T-cell (primary cell): ENCODE data around the gene TOB2. TPM values are rescaled to one million over a fixed set of nuclear protein-coding genes. Genes with fewer than 3 reads are reported as not detected.

Source experiments
- ATAC-seq, 4 experiments: fragments of 200-7000 bp in 3 of 4; fragments of 150-1000 bp in 1 of 4; cut with Tn5 transposase; replicated peaks in 1 of 4; 1 replicate in 3 of 4; 2 replicates in 1 of 4; pipeline ENCODE4 v1.10.0; 2021; ENCODE audit warnings: moderate library complexity in 3 of 4, mild to moderate bottlenecking in 2 of 4, moderate number of reproducible peaks in 1 of 4
- CTCF ChIA-PET, 2 donors: fragments of 300-600 bp; sonication (Branson Sonifier 250); formaldehyde crosslinking; loops; one replicate each; lab custom pipeline; 2022; ENCODE audit warnings: antibody characterized with exemption in 2 of 2; lab: Charles Lee
- POLR2A ChIA-PET, 2 donors: fragments of 300-600 bp; sonication (Branson Sonifier 250); formaldehyde crosslinking; loops; one replicate each; lab custom pipeline; 2022; ENCODE audit warnings: antibody characterized with exemption in 2 of 2; lab: Charles Lee
- DNase-seq, 35 experiments: peaks; one replicate each; pipeline versions ENCODE4 v3.0.0 to v3.0.0-alpha.2; 2013 to 2023
- H3K27ac ChIP-seq: one replicate; pipeline ENCODE4 v1.5.1; 2013; ENCODE audit warnings: low read length
- H3K27me3 ChIP-seq, 2 experiments: replicated peaks in 1 of 2; 1 replicate in 1 of 2; 2 replicates in 1 of 2; pipeline versions ENCODE4 v1.6.1 to v1.7.0; 2013; ENCODE audit warnings: low read length in 1 of 2, mixed read lengths in 1 of 2; ENCODE audit not compliant: control insufficient read depth in 2 of 2, insufficient read depth in 2 of 2; ENCODE audit errors: extremely low read depth in 1 of 2
- H3K36me3 ChIP-seq, 2 donors: 1 replicate in 1 of 2; 2 replicates in 1 of 2; pipeline versions ENCODE4 v1.6.1 to v1.7.0; 2013; ENCODE audit warnings: low read length in 1 of 2; ENCODE audit not compliant: control insufficient read depth in 2 of 2, insufficient read depth in 1 of 2; ENCODE audit errors: extremely low read depth in 1 of 2
- H3K4me1 ChIP-seq, 2 experiments: 1 replicate in 1 of 2; 2 replicates in 1 of 2; pipeline versions ENCODE4 v1.6.1 to v1.7.0; 2013; ENCODE audit warnings: low read length in 2 of 2, mixed read lengths in 1 of 2; ENCODE audit not compliant: insufficient read depth in 2 of 2, control insufficient read depth in 1 of 2; ENCODE audit errors: extremely low read depth in 1 of 2
- H3K4me3 ChIP-seq, 2 donors: 1 replicate in 1 of 2; 2 replicates in 1 of 2; pipeline versions ENCODE4 v1.5.1 to v1.7.0; 2013; ENCODE audit warnings: mild to moderate bottlenecking in 2 of 2, low read length in 1 of 2, moderate library complexity in 1 of 2; ENCODE audit not compliant: control insufficient read depth in 1 of 2; ENCODE audit errors: extremely low read depth in 1 of 2
- H3K9me3 ChIP-seq: 2 replicates; pipeline ENCODE4 v1.7.0; 2013
- H3K27ac Mint-ChIP-seq, 2 donors: one replicate each; pipeline ENCODE4 v1.8.0; 2020 to 2021; ENCODE audit warnings: mild to moderate bottlenecking in 2 of 2, mixed read lengths in 2 of 2
- H3K27me3 Mint-ChIP-seq, 2 donors: one replicate each; pipeline ENCODE4 v1.8.0; 2021 to 2022; ENCODE audit warnings: mixed read lengths in 2 of 2
- H3K36me3 Mint-ChIP-seq: one replicate; pipeline ENCODE4 v1.8.0; 2021; ENCODE audit warnings: mixed read lengths
- H3K4me1 Mint-ChIP-seq, 3 donors: one replicate each; pipeline ENCODE4 v1.8.0; 2020 to 2022; ENCODE audit warnings: mixed read lengths in 3 of 3, mild to moderate bottlenecking in 1 of 3
- H3K4me3 Mint-ChIP-seq, 3 donors: one replicate each; pipeline ENCODE4 v1.8.0; 2020 to 2022; ENCODE audit warnings: mild to moderate bottlenecking in 3 of 3, mixed read lengths in 3 of 3, moderate library complexity in 3 of 3
- H3K9me3 Mint-ChIP-seq, 3 donors: one replicate each; pipeline ENCODE4 v1.8.0; 2020 to 2022; ENCODE audit warnings: mixed read lengths in 3 of 3
- WGBS: methylation state at CpG from one replicate; pipeline ENCODE4 v1.1.5; 2013; ENCODE audit warnings: missing lambda C conversion rate; ENCODE audit not compliant: insufficient coverage; 5-methylcytosine and 5-hydroxymethylcytosine counted together
- total RNA-seq, 35 experiments: library from RNA in 6 of 35; stranded (reverse) in 6 of 35; fragments of 120-200 nt in 1 of 35; gene quantifications; one replicate each; pipeline versions ENCODE4 v1.2.1 to v1.2.4 and lab custom pipeline; 2013 to 2026

The TOB2 gene
- total RNA-seq, 5 donors from 2014 or later (not counting 1 experiment from before 2014, with no cell fraction given) = 22.2 to 48.6 (median 37.9) TPM

- no peaks in the 10 kb centered on the region for H3K9me3 ChIP-seq
- no peak overlapping the region for H3K27ac ChIP-seq
- peaks cover 3 to 27% of the 10 kb centered on the region in 2 donors for H3K36me3 ChIP-seq
- ChIA-PET POLR2A (interaction anchor here (0.6 to 0.7 kb wide), 4 partner anchors 9 to 219 kb away, joined by 4 to 12 read pairs (median 7); no protein-coding TSS in a partner anchor), CTCF (interaction anchor here in 1 of 2 donors (1.1 kb wide), 1 partner anchor 13 kb away, joined by 3 read pairs; no protein-coding TSS in a partner anchor)
- H3K4me1 ChIP-seq = peaks cover 0 to 16% of the 10 kb centered on the region in 2 experiments
- Mint-ChIP-seq H3K4me3 (no peak overlapping the region), H3K9me3 (no peaks in the 10 kb centered on the region), H3K27me3 (no peaks in the 10 kb centered on the region), H3K4me1 (peaks cover 43 to 52% (median 44%) of the 10 kb centered on the region in 3 donors), H3K27ac (no peak overlapping the region), H3K36me3 (no peaks in the 10 kb centered on the region)
- WGBS = 59% methylated on average over 5 of the region's 7 CpGs
- ATAC-seq (no peak), DNase-seq (no peak)
- H3K27me3 ChIP-seq = no peaks in the 10 kb centered on the region
- H3K4me3 ChIP-seq = no peak overlapping the region
Observed at GRCh38 chr22:41478891-41479521, 32.4 kb upstream of the TOB2 start.

- no peak overlapping the region for H3K4me3 ChIP-seq
- H3K36me3 ChIP-seq = peaks cover 7 to 27% of the 10 kb centered on the region in 2 donors
- H3K27me3 ChIP-seq = no peaks in the 10 kb centered on the region
- H3K27ac ChIP-seq = no peak overlapping the region
- H3K4me3 Mint-ChIP-seq = no peak overlapping the region
- no peaks in the 10 kb centered on the region for H3K9me3 ChIP-seq
- H3K27me3 Mint-ChIP-seq = no peaks in the 10 kb centered on the region
- ATAC-seq (no peak), DNase-seq (no peak)
- no CpG with 5 or more reads among the region's 2 CpGs for WGBS
- H3K9me3 Mint-ChIP-seq = no peaks in the 10 kb centered on the region
- H3K4me1 ChIP-seq = peaks cover 0 to 16% of the 10 kb centered on the region in 2 experiments
- ChIA-PET CTCF (interaction anchor here in 1 of 2 donors (1.1 kb wide), 1 partner anchor 12 kb away, joined by 3 read pairs; no protein-coding TSS in a partner anchor), POLR2A (interaction anchor here (0.6 kb wide), 3 partner anchors 9 to 162 kb away, joined by 3 to 12 read pairs (median 10); no protein-coding TSS in a partner anchor)
- peaks cover 45 to 52% (median 49%) of the 10 kb centered on the region in 3 donors for H3K4me1 Mint-ChIP-seq
- no peak overlapping the region for H3K27ac Mint-ChIP-seq
- peaks cover 5% of the 10 kb centered on the region for H3K36me3 Mint-ChIP-seq
Observed at GRCh38 chr22:41478473-41478872, 31.9 kb upstream of the TOB2 start.

GRCh38 chr22:41474872-41475451 is 28.4 kb upstream of the TOB2 start:
- Mint-ChIP-seq H3K27me3 (no peaks in the 10 kb centered on the region), H3K4me1 (peaks cover 45 to 58% (median 50%) of the 10 kb centered on the region in 3 donors), H3K36me3 (peaks cover 13% of the 10 kb centered on the region), H3K9me3 (no peaks in the 10 kb centered on the region), H3K27ac (no peak overlapping the region), H3K4me3 (no peak overlapping the region)
- ChIA-PET CTCF (interaction anchor here in 1 of 2 donors (0.6 kb wide), 1 partner anchor 607 kb away, joined by 3 read pairs; no protein-coding TSS in a partner anchor), POLR2A (interaction anchor here (0.6 to 0.7 kb wide), 3 partner anchors 10 to 382 kb away, joined by 3 to 13 read pairs (median 6); no protein-coding TSS in a partner anchor)
- no peaks in the 10 kb centered on the region for H3K9me3 ChIP-seq
- H3K36me3 ChIP-seq = peaks cover 10 to 20% of the 10 kb centered on the region in 2 donors
- 93% methylated on average over 3 of the region's 6 CpGs for WGBS
- no peak overlapping the region for H3K4me3 ChIP-seq
- ATAC-seq = no peak
- no peaks in the 10 kb centered on the region for H3K27me3 ChIP-seq
- DNase-seq = no peak
- no peak overlapping the region for H3K27ac ChIP-seq
- peaks cover 3% of the 10 kb centered on the region in 2 experiments for H3K4me1 ChIP-seq

- no peak overlapping the region for H3K4me3 ChIP-seq
- H3K4me3 Mint-ChIP-seq = no peak overlapping the region
- H3K27ac ChIP-seq = no peak overlapping the region
- H3K36me3 Mint-ChIP-seq = peaks cover 25% of the 10 kb centered on the region
- peaks cover 15 to 30% of the 10 kb centered on the region in 2 experiments for H3K4me1 ChIP-seq
- H3K27me3 ChIP-seq = no peaks in the 10 kb centered on the region
- peaks cover 7 to 18% of the 10 kb centered on the region in 2 donors for H3K36me3 ChIP-seq
- no peaks in the 10 kb centered on the region for H3K9me3 ChIP-seq
- H3K4me1 Mint-ChIP-seq = peaks cover 55 to 61% (median 55%) of the 10 kb centered on the region in 3 donors
- H3K27me3 Mint-ChIP-seq = no peaks in the 10 kb centered on the region
- CTCF ChIA-PET = no interaction called here
- H3K9me3 Mint-ChIP-seq = no peaks in the 10 kb centered on the region
- no CpG with 5 or more reads among the region's 2 CpGs for WGBS
- H3K27ac Mint-ChIP-seq = no peak overlapping the region
- DNase-seq (no peak), ATAC-seq (no peak)
- POLR2A ChIA-PET = interaction anchor here in 1 of 2 donors (0.6 kb wide), 1 partner anchor 18 kb away, joined by 4 read pairs; no protein-coding TSS in a partner anchor
Observed at GRCh38 chr22:41471568-41471967, 25.0 kb upstream of the TOB2 start.

- Histone ChIP-seq H3K4me1 (peaks cover 15 to 33% of the 10 kb centered on the region in 2 experiments), H3K36me3 (peaks cover 7 to 25% of the 10 kb centered on the region in 2 donors), H3K27ac (no peak overlapping the region), H3K9me3 (no peaks in the 10 kb centered on the region), H3K4me3 (no peak overlapping the region), H3K27me3 (no peaks in the 10 kb centered on the region)
- peaks cover 55 to 64% (median 58%) of the 10 kb centered on the region in 3 donors for H3K4me1 Mint-ChIP-seq
- peak overlapping the region in 1 of 2 donors; percentile 49 for H3K27ac Mint-ChIP-seq
- H3K9me3 Mint-ChIP-seq = no peaks in the 10 kb centered on the region
- no peak for ATAC-seq
- H3K4me3 Mint-ChIP-seq = peak overlapping the region; percentile 52 to 87 (median 61)
- WGBS = 80% methylated on average over 1 of the region's 2 CpGs
- ChIA-PET POLR2A (no interaction called here), CTCF (interaction anchor here in 1 of 2 donors (0.5 kb wide), 1 partner anchor 17 kb away, joined by 15 read pairs; no protein-coding TSS in a partner anchor)
- no peak for DNase-seq
- peaks cover 30% of the 10 kb centered on the region for H3K36me3 Mint-ChIP-seq
- H3K27me3 Mint-ChIP-seq = no peaks in the 10 kb centered on the region
Observed at GRCh38 chr22:41470886-41471285, 24.3 kb upstream of the TOB2 start.
